ENCODE data around the gene ITGA2B. TPM values are rescaled to one million over a fixed set of nuclear protein-coding genes. Genes with fewer than 3 reads are reported as not detected.

ITGA2B gene
- total and polyA plus RNA-seq, 7 donors, result 0.08 to 0.97 (median 0.16) TPM

DNA sequence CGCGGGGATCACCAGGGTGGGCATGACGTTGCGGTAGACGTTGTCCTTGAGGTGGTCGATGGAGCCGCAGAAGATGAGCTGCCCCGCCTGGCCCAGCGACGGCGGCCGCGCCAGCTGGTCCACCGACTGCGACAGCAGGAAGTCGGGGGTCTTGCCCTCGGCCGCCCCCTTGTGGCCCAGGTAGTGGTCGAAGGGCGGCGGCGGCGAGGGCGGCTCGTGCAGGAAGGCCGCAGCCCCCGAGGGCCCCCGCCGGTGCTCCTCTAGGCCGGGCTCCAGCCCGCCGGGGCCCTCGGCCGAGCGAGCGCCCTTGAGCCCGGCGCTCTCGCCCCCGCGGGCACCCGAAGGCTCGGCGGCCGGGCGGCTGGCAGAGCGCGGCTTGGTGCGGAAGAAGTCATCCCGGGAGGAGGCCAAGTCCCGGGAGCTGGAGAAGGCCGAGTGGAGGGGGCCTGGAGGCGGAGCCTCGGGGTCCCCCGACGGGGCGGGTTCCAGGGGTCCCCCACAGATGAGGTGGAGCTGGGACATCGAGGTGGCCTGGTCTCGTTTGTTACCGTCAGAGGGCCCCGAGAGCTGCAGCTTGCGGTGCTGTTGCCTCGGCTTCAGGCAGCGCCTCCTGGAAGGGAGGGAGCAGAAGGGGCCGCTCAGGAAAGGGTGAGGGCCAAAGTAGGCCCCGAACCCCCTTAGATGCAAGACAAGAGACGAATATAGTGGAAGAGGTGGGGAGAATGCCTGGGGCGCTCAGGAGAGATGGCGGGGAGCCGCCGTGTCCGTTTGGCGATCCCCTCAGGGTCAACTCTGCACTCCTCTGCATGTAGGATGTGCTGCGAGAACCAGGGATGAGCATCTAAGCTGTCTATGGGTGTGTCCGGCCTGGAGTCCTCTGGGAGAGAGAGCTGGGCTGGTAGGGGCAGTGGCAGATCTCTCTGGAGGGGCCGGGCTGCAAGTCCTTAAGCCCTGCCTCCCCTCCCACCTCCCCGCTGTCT is 34.6 kb downstream of the ITGA2B start:
- peak in 1 of 4 donors; percentile 39 for ATAC-seq
- TF ChIP-seq CTCF (IDR thresholded peaks at IDR 0.05), result peak; percentile 31
- Histone ChIP-seq H3K36me3 (ENCODE audit: insufficient read depth in 1 of 2, low read depth in 1 of 2) (peaks cover 0 to 30% of the 10 kb centered on the region in 2 donors), H3K27me3 (ENCODE audit: insufficient read depth in 3 of 3, low read length in 2 of 3) (peaks cover 0 to 1% (median 0%) of the 10 kb centered on the region in 3 donors), H3K9me3 (no peaks in the 10 kb centered on the region), H3K4me1 (no peaks in the 10 kb centered on the region), H3K27ac (no peak overlapping the region), H3K4me3 (no peak overlapping the region)
- DNase-seq, result peak in 1 of 2 donors; percentile 58
- intact Hi-C loops (cut with DNase I), result no loop called here
- WGBS, 3 donors, result 44 to 67% (median 47%) methylated on average over 53 to 77 of the region's 77 CpGs

DNA sequence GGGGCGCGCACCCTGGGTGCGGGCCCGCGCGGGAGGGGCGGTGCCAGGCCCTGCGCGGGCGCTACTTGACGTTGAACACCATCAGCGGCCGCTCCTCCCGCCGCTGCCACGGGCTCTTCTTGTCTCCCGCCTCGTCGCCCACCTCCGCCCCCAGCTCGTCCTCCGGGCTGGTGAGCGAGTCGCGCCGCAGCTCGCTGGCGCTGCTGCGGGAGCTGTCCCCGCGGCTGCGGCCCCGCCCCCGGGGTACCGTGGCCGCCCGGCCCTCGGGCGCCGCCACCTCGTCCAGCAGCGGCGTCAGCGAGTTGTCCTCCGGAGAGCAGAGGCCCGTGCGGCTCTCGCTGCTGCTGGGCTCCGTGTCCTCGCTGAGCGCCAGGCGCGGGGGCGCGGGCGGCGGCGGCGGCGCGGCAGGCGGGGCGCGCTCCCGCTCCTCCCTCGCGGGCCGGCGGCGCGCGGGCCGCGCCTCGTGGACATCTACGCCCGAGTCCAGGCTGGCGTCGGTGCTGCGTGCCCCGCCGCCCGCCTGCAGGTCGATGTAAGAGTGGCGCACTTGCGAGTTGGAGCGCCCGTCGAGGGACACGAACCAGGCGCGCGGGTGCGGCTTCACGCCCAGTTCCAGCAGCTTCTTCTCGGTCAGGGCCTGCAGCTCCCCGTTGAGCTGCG is 35.6 kb downstream of the ITGA2B start:
- H3K27me3 ChIP-seq (ENCODE audit: insufficient read depth in 3 of 3, low read length in 2 of 3), result peaks cover 0 to 1% (median 0%) of the 10 kb centered on the region in 3 donors
- no peak for TF ChIP-seq CTCF (IDR thresholded peaks at IDR 0.05)
- H3K9me3 ChIP-seq, result no peaks in the 10 kb centered on the region
- WGBS, 3 donors, result 37 to 55% (median 47%) methylated on average over 58 to 98 of the region's 98 CpGs
- ATAC-seq (no peak), DNase-seq (no peak)
- H3K4me3 ChIP-seq, result peak overlapping the region; percentile 41
- peaks cover 0 to 41% of the 10 kb centered on the region in 2 donors for H3K36me3 ChIP-seq (ENCODE audit: insufficient read depth in 1 of 2, low read depth in 1 of 2)
- H3K27ac ChIP-seq, result no peak overlapping the region
- no peaks in the 10 kb centered on the region for H3K4me1 ChIP-seq
- intact Hi-C loops (cut with DNase I), result no loop called here

GRCh38 chr17:44352828-44353671 is 36.4 kb downstream of the ITGA2B start:
- no peak for ATAC-seq

More at GRCh38 chr17:44352828-44353671, 36.4 kb downstream of the ITGA2B start:
- intact Hi-C loops (cut with DNase I), result no loop called here
- peaks cover 0 to 1% (median 0%) of the 10 kb centered on the region in 3 donors for H3K27me3 ChIP-seq (ENCODE audit: insufficient read depth in 3 of 3, low read length in 2 of 3)
- no peak overlapping the region for H3K4me3 ChIP-seq
- 56 to 68% (median 60%) methylated on average over 18 to 22 of the region's 22 CpGs for WGBS, 3 donors
- no peak overlapping the region for H3K27ac ChIP-seq
- TF ChIP-seq CTCF (IDR thresholded peaks at IDR 0.05), result no peak
- no peaks in the 10 kb centered on the region for H3K4me1 ChIP-seq
- no peaks in the 10 kb centered on the region for H3K9me3 ChIP-seq
- H3K36me3 ChIP-seq (ENCODE audit: insufficient read depth in 1 of 2, low read depth in 1 of 2), result peaks cover 0 to 42% of the 10 kb centered on the region in 2 donors
- no peak for DNase-seq
